Esophagus muscularis mucosa (tissue), 4 donors: ENCODE results near the gene ESD. TPM values are rescaled to one million over a fixed set of nuclear protein-coding genes. Genes with fewer than 3 reads are reported as not detected.
A peak's percentile ranks its signal among the peaks of the same experiment; 100 is the strongest.

ENCODE experiments used
- DNase-seq: peaks from one replicate; pipeline ENCODE4 v3.0.0-alpha.2; 2017; ENCODE audit errors: extremely low spot score
- H3K27ac ChIP-seq, 4 donors: fragments of 200-600 bp; sonication (generic); replicated peaks in 1 of 4; 1 replicate in 3 of 4; 2 replicates in 1 of 4; pipeline ENCODE4 v1.5.1; 2016 to 2019; ENCODE audit warnings: mild to moderate bottlenecking in 1 of 4
- H3K27me3 ChIP-seq, 4 donors: fragments of 200-600 bp; sonication (generic); one replicate each; pipeline versions ENCODE4 v1.5.1 to v1.6.0; 2016 to 2019
- H3K36me3 ChIP-seq, 4 donors: fragments of 200-600 bp; sonication (generic); one replicate each; pipeline ENCODE4 v1.5.1; 2016 to 2019
- H3K4me1 ChIP-seq, 4 donors: fragments of 200-600 bp; sonication (generic); one replicate each; pipeline ENCODE4 v1.5.1; 2016 to 2019
- H3K4me3 ChIP-seq, 4 donors: fragments of 200-600 bp; sonication (generic); 1 replicate in 2 of 4; 2 replicates in 2 of 4; pipeline ENCODE4 v1.5.1; 2016 to 2019; ENCODE audit warnings: mild to moderate bottlenecking in 4 of 4, moderate library complexity in 1 of 4
- H3K9me3 ChIP-seq, 4 donors: fragments of 200-600 bp; sonication (generic); 1 replicate in 3 of 4; 2 replicates in 1 of 4; pipeline ENCODE4 v1.5.1; 2016 to 2019
- CTCF ChIP-seq, 3 experiments: fragments of 200-600 bp in 2 of 3; fragments of 450-650 bp in 1 of 3; sonication (generic) in 2 of 3; IDR thresholded peaks; one replicate each; pipeline ENCODE4 v1.5.1; 2017 to 2019; ENCODE audit warnings: antibody characterized with exemption in 3 of 3, mild to moderate bottlenecking in 2 of 3, moderate library complexity in 1 of 3
- EP300 ChIP-seq: sonication (generic); formaldehyde crosslinking; IDR thresholded peaks from one replicate; pipeline ENCODE4 v1.6.1; 2017; ENCODE audit warnings: antibody characterized with exemption
- POLR2A ChIP-seq: fragments of 450-650 bp; IDR thresholded peaks from one replicate; pipeline ENCODE4 v1.6.1; 2017; ENCODE audit warnings: antibody characterized with exemption, moderate library complexity, mild to moderate bottlenecking, low read depth
- POLR2AphosphoS5 ChIP-seq, 2 donors: sonication (generic); formaldehyde crosslinking; IDR thresholded peaks; one replicate each; pipeline ENCODE4 v1.6.1; 2017; ENCODE audit warnings: antibody characterized with exemption in 2 of 2
- WGBS: methylation state at CpG from one replicate; pipeline ENCODE4 v1.1.5; 2018; 5-methylcytosine and 5-hydroxymethylcytosine counted together
- intact Hi-C: fragments of 100-400 bp; cut with DNase I; formaldehyde crosslinking; loops from one replicate; pipeline ENCODE4 v1.15.1; 2023
- total RNA-seq, 4 donors: library from RNA; depleted of rRNA; stranded (reverse); fragments of >200 nt; gene quantifications; one replicate each; pipeline versions ENCODE4 v1.1.0 to v1.2.1, GENCODE V29; 2016

The ESD gene
- total RNA-seq, 4 donors from 2014 or later = 115 to 150 (median 129) TPM

GRCh38 chr13:46834657-46835056 lies 37.7 kb upstream of the ESD start:
- no peaks in the 10 kb centered on the region for H3K36me3 ChIP-seq
- intact Hi-C loops = loop anchor here (5.0 kb wide), 2 partner anchors 763 to 938 kb away; no protein-coding TSS in a partner anchor

DNA sequence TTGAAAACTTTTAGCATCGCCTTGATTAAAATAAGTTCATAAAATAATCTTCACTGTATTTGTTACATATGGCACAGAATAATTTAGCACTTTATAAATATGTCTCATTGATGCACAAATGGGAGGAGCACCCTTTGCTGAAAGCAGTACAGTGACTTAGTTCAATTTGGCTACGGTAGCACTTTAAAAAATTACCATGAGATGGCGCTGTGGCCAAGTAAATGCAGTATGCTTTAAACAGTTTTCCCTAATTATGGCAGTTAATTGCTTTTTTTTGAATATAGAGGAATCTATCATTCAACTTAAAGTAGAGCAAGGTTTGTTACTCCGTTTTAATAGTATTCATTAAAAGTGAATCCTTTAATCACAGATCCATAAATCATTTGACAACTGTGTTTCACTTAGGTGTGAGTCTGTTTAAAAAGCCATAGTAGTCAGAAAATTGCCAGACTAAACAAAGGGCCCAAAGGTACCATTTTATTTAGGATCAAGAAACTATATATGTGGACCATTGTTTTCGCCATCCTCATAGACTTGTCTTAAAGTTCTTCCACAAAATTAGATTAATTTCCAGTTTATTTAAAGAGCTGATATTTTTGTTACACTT lies 34.7 kb upstream of the ESD start:
- Histone ChIP-seq H3K27me3 (no peaks in the 10 kb centered on the region), H3K9me3 (no peaks in the 10 kb centered on the region), H3K4me1 (no peaks in the 10 kb centered on the region), H3K36me3 (no peaks in the 10 kb centered on the region), H3K4me3 (no peak overlapping the region), H3K27ac (no peak overlapping the region)
- 15% methylated on average over 5 of the region's 5 CpGs for WGBS
- intact Hi-C loops = loop anchor here (5.0 kb wide), 2 partner anchors 766 to 941 kb away; no protein-coding TSS in a partner anchor
- no peak for TF ChIP-seq POLR2AphosphoS5 (IDR thresholded peaks at IDR 0.05)
- TF ChIP-seq CTCF (IDR thresholded peaks at IDR 0.05) = peak; percentile 66 to 76 (median 72)
- DNase-seq = no peak

More at GRCh38 chr13:46834657-46835056, 37.7 kb upstream of the ESD start:
- no peaks in the 10 kb centered on the region for H3K9me3 ChIP-seq
- H3K4me1 ChIP-seq = no peaks in the 10 kb centered on the region
- H3K4me3 ChIP-seq = no peak overlapping the region
- H3K27ac ChIP-seq = no peak overlapping the region
- 89% methylated on average over 6 of the region's 6 CpGs for WGBS
- H3K27me3 ChIP-seq = no peaks in the 10 kb centered on the region
- no peak for DNase-seq
- TF ChIP-seq POLR2A = no peak
- no peak for TF ChIP-seq CTCF (IDR thresholded peaks at IDR 0.05)
- no peak for TF ChIP-seq EP300
- TF ChIP-seq POLR2AphosphoS5 (IDR thresholded peaks at IDR 0.05) = no peak

DNA sequence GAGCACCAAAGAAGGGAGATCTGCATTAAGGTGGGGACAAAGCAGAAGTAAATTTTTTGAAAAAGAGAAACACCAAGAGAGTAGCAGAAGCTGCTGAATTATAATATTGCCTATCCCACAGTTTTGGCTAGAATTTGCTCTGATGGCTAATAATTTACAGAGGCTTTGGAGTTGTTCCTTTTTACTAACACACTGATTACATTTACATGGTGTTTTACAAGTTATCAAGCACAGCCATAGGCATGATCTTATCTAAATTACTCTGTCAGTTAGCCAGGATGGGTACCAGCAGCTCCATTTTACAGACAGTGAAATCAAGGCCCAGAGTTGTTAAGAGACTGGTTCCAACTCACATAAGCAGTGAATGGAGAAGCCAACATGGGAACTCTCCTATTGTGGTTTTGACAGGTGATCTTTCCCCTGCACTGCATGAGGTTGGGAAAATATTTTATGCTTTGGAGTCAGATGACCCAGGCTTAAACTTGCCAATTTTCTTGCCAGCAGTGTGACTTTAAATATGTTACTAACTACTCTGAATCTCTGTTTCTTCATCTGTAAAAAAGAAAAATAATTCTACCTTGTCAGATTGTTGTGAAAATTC lies 33.5 kb upstream of the ESD start:
- TF ChIP-seq CTCF (IDR thresholded peaks at IDR 0.05) = no peak
- TF ChIP-seq EP300 = no peak
- no peak for TF ChIP-seq POLR2AphosphoS5 (IDR thresholded peaks at IDR 0.05)
- TF ChIP-seq POLR2A = no peak
- no peak overlapping the region for H3K4me3 ChIP-seq
- H3K27me3 ChIP-seq = no peaks in the 10 kb centered on the region

DNA sequence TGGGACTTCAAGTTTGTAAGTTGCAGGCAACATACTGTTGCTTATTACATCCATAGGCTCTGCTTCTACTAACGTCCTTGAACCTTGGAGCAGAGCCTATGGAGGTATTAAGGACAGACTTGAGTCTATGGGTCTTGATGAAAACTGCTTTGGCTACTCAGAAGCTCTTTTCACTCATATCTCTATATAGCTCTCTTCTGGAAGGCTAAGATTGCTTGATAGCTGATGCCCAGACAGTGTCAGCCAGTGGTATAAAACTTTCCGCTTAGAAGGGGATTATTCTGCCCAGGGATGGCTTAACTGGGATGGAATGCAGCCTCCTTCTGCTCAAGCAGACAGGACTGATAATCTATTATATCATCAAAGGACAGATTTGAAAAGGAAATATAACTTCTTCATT lies 25.6 kb upstream of the ESD start:
- no peak for DNase-seq
- no peaks in the 10 kb centered on the region for H3K36me3 ChIP-seq
- 84% methylated on average over 2 of the region's 2 CpGs for WGBS
- intact Hi-C loops = no loop called here
- H3K4me3 ChIP-seq = no peak overlapping the region
- no peak for TF ChIP-seq POLR2AphosphoS5 (IDR thresholded peaks at IDR 0.05)
- no peak for TF ChIP-seq CTCF (IDR thresholded peaks at IDR 0.05)
- TF ChIP-seq POLR2A = no peak
- TF ChIP-seq EP300 = no peak
- H3K27me3 ChIP-seq = peaks cover 0 to 6% (median 0%) of the 10 kb centered on the region in 4 donors
- H3K4me1 ChIP-seq = no peaks in the 10 kb centered on the region
- no peak overlapping the region for H3K27ac ChIP-seq
- no peaks in the 10 kb centered on the region for H3K9me3 ChIP-seq

More for the DNA sequence above, 33.5 kb upstream of the ESD start:
- intact Hi-C loops = loop anchor here (5.0 kb wide), 2 partner anchors 767 to 942 kb away; no protein-coding TSS in a partner anchor
- Histone ChIP-seq H3K36me3 (no peaks in the 10 kb centered on the region), H3K4me1 (no peaks in the 10 kb centered on the region), H3K9me3 (no peaks in the 10 kb centered on the region), H3K27ac (no peak overlapping the region)
- DNase-seq = no peak
